PC-9 (cell line): ENCODE results near the gene APBB1IP. TPM values are rescaled to one million over a fixed set of nuclear protein-coding genes. Genes with fewer than 3 reads are reported as not detected.
"Not testable (repeated sequence)": the region's sequence is repeated elsewhere in the genome, so short reads cannot be mapped to it uniquely, and the experiment has no call there.

Experiments
- BruUV-seq: library from RNA; stranded (reverse); fragments of 400-500 nt; replicated peaks from 2 replicates; lab custom pipeline; 2021; lab: Mats Ljungman, UMichigan
- CTCF ChIA-PET: fragments of 300-600 bp; sonication (Branson Sonifier 250); formaldehyde crosslinking; loops from one replicate; lab custom pipeline; 2022; ENCODE audit warnings: antibody characterized with exemption; lab: Charles Lee
- POLR2A ChIA-PET: fragments of 300-600 bp; sonication (Branson Sonifier 250); formaldehyde crosslinking; loops from one replicate; lab custom pipeline; 2022; ENCODE audit warnings: antibody characterized with exemption; ENCODE audit not compliant: unreplicated experiment; lab: Charles Lee
- DNase-seq, 2 experiments: peaks; one replicate each; pipeline versions ENCODE4 v3.0.0 to v3.0.0-alpha.2; 2015 to 2022; ENCODE audit warnings: mixed read lengths in 1 of 2
- H2AFZ ChIP-seq: fragments of 200-600 bp; sonication (generic); 2 replicates; pipeline ENCODE4 v1.8.1; 2017; ENCODE audit warnings: antibody characterized with exemption
- H3F3A ChIP-seq: fragments of 200-600 bp; sonication (generic); 2 replicates; pipeline ENCODE4 v1.8.1; 2017; ENCODE audit warnings: antibody characterized with exemption, mild to moderate bottlenecking, low read depth; ENCODE audit not compliant: insufficient read depth
- H3K27ac ChIP-seq: fragments of 200-600 bp; sonication (generic); 2 replicates; pipeline ENCODE4 v1.6.1; 2016; ENCODE audit warnings: mixed run types
- H3K27me3 ChIP-seq: fragments of 200-600 bp; sonication (generic); 2 replicates; pipeline ENCODE4 v1.6.1; 2016; ENCODE audit warnings: low read depth, mixed run types; ENCODE audit not compliant: insufficient read depth
- H3K36me3 ChIP-seq: fragments of 200-600 bp; sonication (generic); 2 replicates; pipeline ENCODE4 v1.6.1; 2016; ENCODE audit warnings: low read depth, mixed run types
- H3K4me1 ChIP-seq: fragments of 200-600 bp; sonication (generic); replicated peaks from 2 replicates; pipeline ENCODE4 v1.6.1; 2016; ENCODE audit warnings: mixed run types; ENCODE audit not compliant: insufficient read depth
- H3K4me2 ChIP-seq: fragments of 200-600 bp; sonication (generic); 2 replicates; pipeline ENCODE4 v1.6.1; 2017; ENCODE audit warnings: mixed run types
- H3K4me3 ChIP-seq: fragments of 200-600 bp; sonication (generic); 2 replicates; pipeline ENCODE4 v1.6.1; 2016; ENCODE audit warnings: mixed run types
- H3K79me2 ChIP-seq: fragments of 200-600 bp; sonication (generic); 2 replicates; pipeline ENCODE4 v1.6.1; 2017; ENCODE audit warnings: low read depth, mixed run types
- H3K9me2 ChIP-seq: fragments of 200-600 bp; sonication (generic); 2 replicates; pipeline ENCODE4 v1.8.1; 2017; ENCODE audit warnings: mild to moderate bottlenecking; ENCODE audit not compliant: insufficient read depth
- H3K9me3 ChIP-seq: fragments of 200-600 bp; sonication (generic); 2 replicates; pipeline ENCODE4 v1.8.1; 2016; ENCODE audit warnings: low read depth; ENCODE audit not compliant: insufficient read depth
- H4K20me1 ChIP-seq: fragments of 200-600 bp; sonication (generic); 2 replicates; pipeline ENCODE4 v1.8.1; 2017; ENCODE audit not compliant: insufficient read depth
- EZH2 ChIP-seq: fragments of 200-600 bp; sonication (generic); IDR thresholded peaks from 2 replicates; pipeline ENCODE4 v1.8.0; 2017; ENCODE audit warnings: antibody characterized with exemption, low read depth
- intact Hi-C: fragments of 100-400 bp; cut with micrococcal nuclease; formaldehyde crosslinking; loops from one replicate; pipeline ENCODE4 v1.10.0; 2022; ENCODE audit not compliant: unreplicated experiment
- total RNA-seq: library from RNA; stranded (reverse); gene quantifications from 2 replicates; pipeline ENCODE4 v1.2.3, GENCODE V29; 2021
- TF ChIP-seq, protein P1 (sequence below): fragments of 200-600 bp; sonication (generic); conservative IDR thresholded peaks from 2 replicates; pipeline ENCODE4 v1.6.1; 2017; ENCODE audit warnings: mixed run types, antibody characterized with exemption, mild to moderate bottlenecking, moderate library complexity

APBB1IP gene
- total RNA-seq, 1 experiment from 2014 or later = not detected

DNA sequence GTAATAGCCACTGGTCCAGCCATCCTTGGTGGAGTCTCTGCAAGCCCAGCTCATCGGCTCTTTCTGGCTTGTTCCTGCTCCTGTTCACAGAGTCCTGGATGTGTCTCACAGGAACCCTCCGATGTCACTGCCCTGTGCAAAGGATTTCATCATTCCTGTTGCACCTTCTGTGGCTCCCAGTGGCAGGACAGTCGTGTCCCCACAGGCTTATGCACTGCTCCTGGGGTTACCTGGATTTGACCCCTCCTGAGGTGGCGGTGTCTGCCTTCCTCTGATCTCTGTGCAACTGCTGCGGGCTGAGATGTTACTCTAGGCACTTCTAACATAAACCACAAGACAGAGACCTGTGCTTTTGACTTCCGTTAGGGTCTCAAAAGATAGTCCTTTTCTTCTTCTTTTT lies 30.6 kb downstream of the APBB1IP start:
- no peaks in the 10 kb centered on the region for H3K79me2 ChIP-seq
- BruUV-seq = no TSS peak
- H3K4me3 ChIP-seq = no peak overlapping the region
- H3K4me2 ChIP-seq = no peak overlapping the region
- TF ChIP-seq EZH2 = no peak
- TF ChIP-seq, protein P1, sequence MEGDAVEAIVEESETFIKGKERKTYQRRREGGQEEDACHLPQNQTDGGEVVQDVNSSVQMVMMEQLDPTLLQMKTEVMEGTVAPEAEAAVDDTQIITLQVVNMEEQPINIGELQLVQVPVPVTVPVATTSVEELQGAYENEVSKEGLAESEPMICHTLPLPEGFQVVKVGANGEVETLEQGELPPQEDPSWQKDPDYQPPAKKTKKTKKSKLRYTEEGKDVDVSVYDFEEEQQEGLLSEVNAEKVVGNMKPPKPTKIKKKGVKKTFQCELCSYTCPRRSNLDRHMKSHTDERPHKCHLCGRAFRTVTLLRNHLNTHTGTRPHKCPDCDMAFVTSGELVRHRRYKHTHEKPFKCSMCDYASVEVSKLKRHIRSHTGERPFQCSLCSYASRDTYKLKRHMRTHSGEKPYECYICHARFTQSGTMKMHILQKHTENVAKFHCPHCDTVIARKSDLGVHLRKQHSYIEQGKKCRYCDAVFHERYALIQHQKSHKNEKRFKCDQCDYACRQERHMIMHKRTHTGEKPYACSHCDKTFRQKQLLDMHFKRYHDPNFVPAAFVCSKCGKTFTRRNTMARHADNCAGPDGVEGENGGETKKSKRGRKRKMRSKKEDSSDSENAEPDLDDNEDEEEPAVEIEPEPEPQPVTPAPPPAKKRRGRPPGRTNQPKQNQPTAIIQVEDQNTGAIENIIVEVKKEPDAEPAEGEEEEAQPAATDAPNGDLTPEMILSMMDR = no peak
- no peaks in the 10 kb centered on the region for H3K4me1 ChIP-seq
- no peak overlapping the region for H2AFZ ChIP-seq
- H3F3A ChIP-seq = no peaks in the 10 kb centered on the region
- no peaks in the 10 kb centered on the region for H4K20me1 ChIP-seq
- ChIA-PET CTCF (no interaction called here), POLR2A (no interaction called here)
- intact Hi-C loops = no loop called here
- no peak for DNase-seq
- H3K36me3 ChIP-seq = no peaks in the 10 kb centered on the region
- no peak overlapping the region for H3K27ac ChIP-seq
- no peaks in the 10 kb centered on the region for H3K9me2 ChIP-seq
- no peaks in the 10 kb centered on the region for H3K27me3 ChIP-seq
- no peaks in the 10 kb centered on the region for H3K9me3 ChIP-seq

DNA sequence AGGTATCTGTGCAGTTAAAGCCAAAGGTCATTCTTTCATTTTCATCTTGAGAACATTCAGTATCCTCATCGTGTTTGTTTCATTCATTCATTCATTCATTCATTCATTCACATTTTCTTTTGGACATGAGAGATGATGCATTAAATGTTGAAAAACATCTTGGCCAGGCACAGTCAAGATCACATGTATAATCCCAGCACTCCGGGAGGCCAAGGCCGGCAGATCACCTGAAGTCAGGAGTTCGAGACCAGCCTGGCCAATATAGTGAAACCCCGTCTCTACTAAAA lies 34.3 kb downstream of the APBB1IP start:
- Histone ChIP-seq H3K79me2 (no peaks in the 10 kb centered on the region), H3K4me3 (no peak overlapping the region), H3K9me3 (no peaks in the 10 kb centered on the region), H2AFZ (no peak overlapping the region), H3K4me1 (no peaks in the 10 kb centered on the region), H4K20me1 (no peaks in the 10 kb centered on the region), H3F3A (no peaks in the 10 kb centered on the region), H3K36me3 (no peaks in the 10 kb centered on the region), H3K27me3 (no peaks in the 10 kb centered on the region), H3K9me2 (no peaks in the 10 kb centered on the region), H3K4me2 (no peak overlapping the region), H3K27ac (no peak overlapping the region)
- no TSS peak for BruUV-seq
- CTCF ChIA-PET = no interaction called here
- POLR2A ChIA-PET = no interaction called here
- TF ChIP-seq, protein P1 = no peak
- no peak for TF ChIP-seq EZH2
- DNase-seq = no peak
- intact Hi-C loops = no loop called here

DNA sequence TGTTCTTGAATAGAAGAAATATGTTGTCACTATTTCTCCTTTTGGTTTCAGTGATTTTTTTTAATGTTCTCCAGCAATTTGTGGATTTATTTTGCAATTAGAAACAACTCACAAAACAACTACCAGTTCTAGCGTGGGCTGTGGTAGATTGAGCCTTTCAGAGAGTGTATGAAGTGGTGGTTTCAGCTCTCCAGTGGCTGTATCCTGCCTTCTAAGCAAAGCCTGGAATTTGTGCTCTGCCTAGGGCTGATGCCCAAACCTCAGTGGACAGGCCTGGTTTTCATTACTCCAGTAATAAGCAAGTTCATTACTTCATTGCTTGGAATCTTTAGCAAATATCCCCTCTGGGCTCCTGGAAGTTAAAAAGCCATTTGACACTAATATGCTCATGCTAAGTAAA lies 35.9 kb downstream of the APBB1IP start:
- H3K4me3 ChIP-seq = no peak overlapping the region
- H3K36me3 ChIP-seq = no peaks in the 10 kb centered on the region
- H3F3A ChIP-seq = no peaks in the 10 kb centered on the region
- no peak for DNase-seq
- TF ChIP-seq EZH2 = no peak
- TF ChIP-seq, protein P1 = no peak
- H3K27me3 ChIP-seq = no peaks in the 10 kb centered on the region
- H3K9me2 ChIP-seq = no peaks in the 10 kb centered on the region
- no peak overlapping the region for H2AFZ ChIP-seq
- BruUV-seq = no TSS peak
- H3K9me3 ChIP-seq = no peaks in the 10 kb centered on the region
- ChIA-PET POLR2A (no interaction called here), CTCF (no interaction called here)
- H3K79me2 ChIP-seq = no peaks in the 10 kb centered on the region
- no peak overlapping the region for H3K27ac ChIP-seq
- H4K20me1 ChIP-seq = no peaks in the 10 kb centered on the region
- intact Hi-C loops = no loop called here
- no peak overlapping the region for H3K4me2 ChIP-seq
- H3K4me1 ChIP-seq = no peaks in the 10 kb centered on the region

DNA sequence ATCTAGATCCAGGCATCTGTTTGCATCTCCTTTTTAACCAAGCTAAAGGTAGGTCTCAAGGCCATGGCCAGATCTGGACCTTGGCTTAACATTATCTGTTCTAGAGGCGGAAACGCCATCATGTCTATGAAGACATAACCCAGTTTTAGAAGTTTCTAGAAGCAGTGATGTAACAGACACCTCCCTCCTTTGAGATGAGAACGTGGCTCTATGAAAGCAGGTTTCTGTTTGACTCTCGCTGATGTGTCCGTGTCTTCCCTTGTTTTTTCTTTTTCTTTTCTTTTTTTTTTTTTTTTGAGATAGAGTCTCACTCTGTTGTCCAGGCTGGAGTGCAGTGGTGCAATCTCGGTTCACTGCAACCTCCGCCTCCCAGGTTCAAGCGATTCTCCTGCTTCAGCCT lies 36.7 kb downstream of the APBB1IP start:
- H3K9me2 ChIP-seq, H3K4me2 ChIP-seq, H4K20me1 ChIP-seq, H3F3A ChIP-seq, H3K4me3 ChIP-seq, intact Hi-C loops, H3K27me3 ChIP-seq, H2AFZ ChIP-seq, DNase-seq, H3K4me1 ChIP-seq, H3K27ac ChIP-seq, CTCF ChIA-PET, H3K79me2 ChIP-seq, H3K9me3 ChIP-seq, POLR2A ChIA-PET, H3K36me3 ChIP-seq, BruUV-seq: not testable (repeated sequence)
